Stimulated activated CD4-positive, alpha-beta T cell treated with anti-CD3 and anti-CD28 coated beads, Interleukin-1b, Interleukin-23, amount 100 ng/mL, for 4 hours (primary cell): ENCODE results near the gene CNTNAP4.

ENCODE experiments used
- DNase-seq, 2 donors: peaks; one replicate each; pipeline ENCODE4 v3.0.0-alpha.2; 2020; ENCODE audit warnings: low read depth in 2 of 2

CNTNAP4 gene

DNA sequence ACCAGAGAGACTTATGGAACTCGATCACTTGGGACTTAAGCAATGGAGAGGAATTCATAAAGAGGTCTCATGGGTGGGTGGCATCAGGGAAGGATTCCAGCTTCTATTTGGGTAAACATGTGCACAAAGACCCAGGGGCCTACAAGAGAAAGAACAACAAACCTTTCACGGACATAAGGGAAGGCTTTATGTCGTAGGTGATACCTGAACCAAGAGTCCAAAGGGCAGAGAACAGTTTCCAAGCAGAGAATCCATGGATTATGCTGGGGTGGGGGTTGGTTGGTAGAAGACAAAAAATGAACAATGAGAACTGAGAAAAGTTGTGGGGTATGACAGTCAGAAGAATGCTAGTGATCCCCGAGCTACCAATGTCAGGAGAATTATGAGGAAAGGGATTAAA lies 119.8 kb downstream of the CNTNAP4 start:
- no peak for DNase-seq

DNA sequence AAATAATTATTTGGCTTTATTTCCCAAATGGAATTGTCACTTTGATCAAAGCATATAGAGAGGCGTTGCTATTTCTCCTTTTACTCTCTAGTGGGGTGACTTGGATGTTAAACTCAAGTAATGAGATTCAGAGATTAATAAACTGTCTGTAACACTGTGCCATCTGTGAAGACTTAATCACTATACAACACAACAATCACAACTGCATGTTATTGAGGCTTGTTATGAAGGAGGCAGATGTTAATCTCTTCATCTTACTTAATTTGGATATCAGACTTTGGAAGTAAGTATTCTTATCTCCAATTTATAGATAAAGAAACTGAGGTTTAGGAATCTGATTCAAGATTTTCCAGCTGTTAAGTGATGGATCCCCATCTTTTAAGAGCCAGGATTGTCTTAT lies 132.5 kb downstream of the CNTNAP4 start:
- DNase-seq = no peak

DNA sequence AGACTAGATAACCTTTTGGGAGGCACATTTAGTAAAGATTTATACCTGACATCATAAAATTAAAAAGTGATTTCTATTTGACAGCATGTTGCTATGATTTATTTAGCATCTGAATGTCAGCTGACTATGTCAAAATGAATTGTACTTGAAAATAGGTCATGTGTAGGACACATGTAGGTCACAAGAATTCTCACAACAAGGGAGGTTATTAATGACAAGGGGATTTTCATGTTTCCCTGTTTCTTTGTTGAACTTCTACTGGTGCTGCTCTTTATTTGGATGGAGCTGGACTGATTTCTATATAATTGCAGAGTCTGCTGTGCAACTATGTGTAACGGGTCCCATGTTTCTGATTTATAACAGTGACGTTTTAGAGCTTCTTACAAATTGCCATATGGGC lies 144.4 kb downstream of the CNTNAP4 start:
- no peak for DNase-seq

DNA sequence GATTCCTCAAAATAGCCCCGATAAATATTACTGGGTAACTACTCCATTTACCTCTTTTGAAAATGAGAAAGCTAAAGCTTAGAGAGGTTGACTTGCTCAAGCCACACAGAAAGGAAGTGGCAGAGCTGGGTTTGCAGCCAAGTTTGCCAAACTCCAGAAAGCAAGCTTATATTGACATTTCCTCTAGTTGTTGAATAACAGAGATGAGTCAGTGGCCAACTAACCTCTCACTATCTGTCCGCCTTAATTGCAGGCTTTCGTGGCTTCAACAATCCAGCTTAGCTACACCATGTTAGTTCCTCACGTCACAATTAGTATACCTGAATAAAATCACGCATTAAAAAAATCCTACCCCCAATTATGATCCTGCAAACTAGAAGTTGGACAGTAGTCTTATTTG lies 151.7 kb downstream of the CNTNAP4 start:
- no peak for DNase-seq

- no peak for DNase-seq
These were observed 164.2 kb downstream of the CNTNAP4 start for GRCh38 chr16:76441391-76441790.

DNA sequence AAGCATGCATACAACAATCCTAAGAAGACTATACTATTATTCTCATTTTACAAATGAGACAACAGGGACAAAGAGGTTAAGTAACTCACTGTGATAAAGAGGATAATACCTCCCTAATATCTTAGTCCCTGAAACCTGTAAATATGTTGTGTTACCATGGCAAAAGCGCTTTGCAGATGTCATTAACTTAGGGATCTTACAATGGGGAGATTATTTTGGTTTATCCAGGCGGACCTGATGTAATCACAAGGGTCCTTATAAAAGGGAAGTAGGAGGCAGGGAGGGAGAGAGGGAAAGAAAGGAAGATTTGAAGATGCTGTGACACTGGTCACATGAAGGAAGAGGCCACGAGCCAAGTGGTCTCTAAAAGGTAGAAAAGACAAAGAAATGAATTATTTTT lies 164.7 kb downstream of the CNTNAP4 start:
- no peak for DNase-seq

GRCh38 chr16:76443973-76444372 lies 166.8 kb downstream of the CNTNAP4 start:
- no peak for DNase-seq

GRCh38 chr16:76444832-76445231 lies 167.6 kb downstream of the CNTNAP4 start:
- DNase-seq = no peak

- DNase-seq = no peak
These were observed 168.6 kb downstream of the CNTNAP4 start for GRCh38 chr16:76445815-76446214.

DNA sequence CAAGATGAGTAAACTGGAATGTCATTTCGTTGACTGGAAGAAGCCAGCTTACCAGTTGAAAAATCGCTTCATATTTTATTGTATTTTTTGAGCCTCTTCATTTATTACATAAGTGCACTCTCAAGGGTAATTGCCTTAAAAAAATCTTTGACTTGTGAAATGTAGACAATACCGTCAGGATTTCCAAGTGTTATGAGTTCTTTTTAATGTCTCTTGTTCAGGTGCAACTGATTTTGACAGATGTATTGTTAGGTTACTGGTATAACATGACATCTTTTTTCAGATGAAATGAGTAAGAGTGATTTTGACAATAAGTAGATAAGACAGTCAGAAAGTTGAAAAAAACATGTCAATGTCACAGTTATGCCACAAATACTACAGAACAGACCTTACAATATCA lies 169.1 kb downstream of the CNTNAP4 start:
- DNase-seq = no peak

DNA sequence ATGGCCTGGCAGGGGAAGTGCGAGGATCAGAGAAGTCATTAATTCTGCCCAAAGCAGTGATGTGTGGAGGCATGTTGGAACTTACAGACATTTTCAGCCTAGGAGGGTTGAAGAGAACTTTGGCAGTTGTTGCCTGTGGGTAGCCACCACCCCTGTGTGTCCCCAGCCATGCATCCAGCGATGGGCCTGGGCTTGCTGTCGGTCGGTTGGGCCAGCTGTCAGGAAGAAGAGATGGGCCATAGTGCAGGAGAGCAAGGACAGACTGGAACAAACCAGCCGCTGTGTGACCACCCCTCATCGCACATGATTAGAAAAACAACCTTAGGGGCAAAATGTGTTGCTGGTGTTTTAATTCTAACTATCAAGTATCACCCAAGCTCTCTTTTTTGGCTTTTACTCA lies 173.7 kb downstream of the CNTNAP4 start:
- no peak for DNase-seq

GRCh38 chr16:76455257-76455656 lies 178.1 kb downstream of the CNTNAP4 start:
- no peak for DNase-seq

- DNase-seq = no peak
These were observed 178.8 kb downstream of the CNTNAP4 start for GRCh38 chr16:76456016-76456415.

- no peak for DNase-seq
These were observed 181.9 kb downstream of the CNTNAP4 start for GRCh38 chr16:76459111-76459510.

GRCh38 chr16:76461836-76462235 lies 184.6 kb downstream of the CNTNAP4 start:
- no peak for DNase-seq

- DNase-seq = no peak
These were observed 187.9 kb downstream of the CNTNAP4 start for GRCh38 chr16:76464955-76465620.

DNA sequence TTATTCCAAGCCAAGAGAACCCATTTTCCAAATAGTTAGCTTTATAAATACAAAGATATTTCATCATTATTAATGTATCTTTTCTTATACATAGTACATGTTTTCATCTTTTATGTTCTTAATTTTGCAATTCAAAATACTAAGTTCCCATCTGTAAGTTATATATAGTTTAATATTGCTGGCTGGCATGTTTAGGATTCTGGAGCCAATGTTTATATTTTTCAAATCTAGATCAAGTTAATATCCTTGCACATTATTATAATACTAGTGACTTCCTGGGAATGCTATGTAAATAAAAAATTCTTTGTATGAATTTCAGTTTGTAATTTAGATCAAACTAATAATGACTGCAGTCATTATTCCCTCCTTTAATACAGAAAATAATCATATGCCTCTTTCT lies 189.7 kb downstream of the CNTNAP4 start:
- DNase-seq = no peak

- DNase-seq = no peak
These were observed 196.8 kb downstream of the CNTNAP4 start for GRCh38 chr16:76474048-76474447.

- DNase-seq = no peak
These were observed 200.9 kb downstream of the CNTNAP4 start for GRCh38 chr16:76478105-76478504.

GRCh38 chr16:76483307-76483909 lies 206.2 kb downstream of the CNTNAP4 start:
- DNase-seq = no peak

GRCh38 chr16:76484020-76484419 lies 206.8 kb downstream of the CNTNAP4 start:
- no peak for DNase-seq

DNA sequence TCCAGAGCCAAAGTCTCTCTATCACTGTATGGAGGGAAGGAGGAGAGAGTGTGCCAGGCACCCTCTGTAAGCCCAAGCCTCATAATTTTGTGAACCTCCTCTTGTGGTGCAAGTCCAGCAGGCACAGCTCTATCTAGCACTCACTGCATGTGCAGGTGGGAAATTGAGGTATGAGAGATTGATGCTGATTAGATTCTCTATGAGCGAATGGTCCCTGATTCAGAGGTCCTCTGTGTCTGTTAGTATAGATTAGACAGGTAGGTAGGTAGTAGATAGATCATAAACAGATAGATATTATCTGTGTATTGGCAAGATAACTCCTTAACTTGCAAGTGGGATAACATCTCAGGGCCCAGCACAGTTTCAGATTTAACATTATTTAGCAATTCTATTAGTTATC lies 209.5 kb downstream of the CNTNAP4 start:
- no peak for DNase-seq

GRCh38 chr16:76487411-76488064 lies 210.3 kb downstream of the CNTNAP4 start:
- no peak for DNase-seq
